HL-60 (cell line): ENCODE results near the gene SNX25.

ENCODE experiments used
- GABPA ChIP-seq: IDR thresholded peaks from 2 replicates; pipeline ENCODE4 v1.6.1; 2012; ENCODE audit warnings: low read depth
- POLR2AphosphoS5 ChIP-seq: IDR thresholded peaks from 2 replicates; pipeline ENCODE4 v1.6.1; 2012; ENCODE audit warnings: low read depth
- SPI1 ChIP-seq: IDR thresholded peaks from 2 replicates; pipeline ENCODE4 v1.6.1; 2012; ENCODE audit warnings: low read depth, mild to moderate bottlenecking, borderline replicate concordance
- TF ChIP-seq, protein P1 (sequence below): IDR thresholded peaks from 2 replicates; pipeline ENCODE4 v1.6.1; 2012; ENCODE audit warnings: low read depth; ENCODE audit not compliant: insufficient replicate concordance
- TF ChIP-seq, protein P2 (sequence below): IDR thresholded peaks from one replicate; pipeline ENCODE4 v1.5.1; 2011; ENCODE audit warnings: low read length, control low read depth, inconsistent platforms; ENCODE audit not compliant: insufficient read depth

DNA sequence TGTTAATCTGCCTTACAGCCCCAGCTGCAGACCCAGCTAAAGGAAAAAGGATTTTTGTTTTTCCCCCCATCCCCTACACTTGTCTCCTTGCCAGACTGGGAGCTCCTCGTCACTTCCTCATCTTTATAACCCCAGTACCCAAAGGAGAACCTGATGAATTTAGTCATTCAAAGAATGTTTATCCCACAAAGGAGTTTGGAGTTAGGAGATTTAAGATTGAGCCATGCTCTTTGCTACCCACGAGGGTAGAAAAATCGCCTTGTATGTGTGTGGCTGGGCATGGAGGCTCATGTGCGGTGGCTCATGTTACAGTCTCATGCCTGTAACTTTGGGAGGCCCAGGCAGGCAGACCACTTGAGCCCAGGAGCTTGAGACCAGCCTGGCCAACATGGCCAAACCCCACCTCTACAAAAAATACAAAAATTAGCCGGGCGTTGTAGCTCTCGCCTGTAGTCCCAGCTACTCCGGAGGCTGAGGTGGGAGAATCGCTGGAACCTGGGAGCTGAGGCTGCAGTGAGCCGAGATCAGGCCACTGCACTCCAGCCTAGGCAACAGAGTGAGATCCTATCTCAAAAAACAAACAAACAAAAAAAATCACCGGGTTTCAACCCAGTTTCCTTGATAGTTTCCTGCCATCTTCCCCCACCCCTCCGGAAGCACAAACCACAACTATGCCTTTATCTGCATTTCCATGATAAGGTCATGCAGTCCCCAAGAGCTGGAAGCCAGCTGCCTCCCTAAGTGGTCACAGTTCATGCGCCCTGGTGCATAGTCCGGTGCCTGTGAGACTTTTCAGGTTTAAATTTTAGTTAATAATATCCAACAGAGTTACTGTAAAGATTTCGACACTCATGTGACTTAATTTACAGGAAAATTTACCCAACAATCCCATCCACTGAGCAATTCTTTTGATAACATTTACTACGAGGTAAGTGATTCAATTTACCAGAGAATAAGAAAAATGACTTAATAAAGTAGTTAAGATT lies 7.1 kb upstream of the SNX25 start:
- TF ChIP-seq, protein P1, sequence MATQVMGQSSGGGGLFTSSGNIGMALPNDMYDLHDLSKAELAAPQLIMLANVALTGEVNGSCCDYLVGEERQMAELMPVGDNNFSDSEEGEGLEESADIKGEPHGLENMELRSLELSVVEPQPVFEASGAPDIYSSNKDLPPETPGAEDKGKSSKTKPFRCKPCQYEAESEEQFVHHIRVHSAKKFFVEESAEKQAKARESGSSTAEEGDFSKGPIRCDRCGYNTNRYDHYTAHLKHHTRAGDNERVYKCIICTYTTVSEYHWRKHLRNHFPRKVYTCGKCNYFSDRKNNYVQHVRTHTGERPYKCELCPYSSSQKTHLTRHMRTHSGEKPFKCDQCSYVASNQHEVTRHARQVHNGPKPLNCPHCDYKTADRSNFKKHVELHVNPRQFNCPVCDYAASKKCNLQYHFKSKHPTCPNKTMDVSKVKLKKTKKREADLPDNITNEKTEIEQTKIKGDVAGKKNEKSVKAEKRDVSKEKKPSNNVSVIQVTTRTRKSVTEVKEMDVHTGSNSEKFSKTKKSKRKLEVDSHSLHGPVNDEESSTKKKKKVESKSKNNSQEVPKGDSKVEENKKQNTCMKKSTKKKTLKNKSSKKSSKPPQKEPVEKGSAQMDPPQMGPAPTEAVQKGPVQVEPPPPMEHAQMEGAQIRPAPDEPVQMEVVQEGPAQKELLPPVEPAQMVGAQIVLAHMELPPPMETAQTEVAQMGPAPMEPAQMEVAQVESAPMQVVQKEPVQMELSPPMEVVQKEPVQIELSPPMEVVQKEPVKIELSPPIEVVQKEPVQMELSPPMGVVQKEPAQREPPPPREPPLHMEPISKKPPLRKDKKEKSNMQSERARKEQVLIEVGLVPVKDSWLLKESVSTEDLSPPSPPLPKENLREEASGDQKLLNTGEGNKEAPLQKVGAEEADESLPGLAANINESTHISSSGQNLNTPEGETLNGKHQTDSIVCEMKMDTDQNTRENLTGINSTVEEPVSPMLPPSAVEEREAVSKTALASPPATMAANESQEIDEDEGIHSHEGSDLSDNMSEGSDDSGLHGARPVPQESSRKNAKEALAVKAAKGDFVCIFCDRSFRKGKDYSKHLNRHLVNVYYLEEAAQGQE = no peak
- TF ChIP-seq POLR2AphosphoS5 (no peak), GABPA (no peak), SPI1 (peak; percentile 63)
- TF ChIP-seq, protein P2, sequence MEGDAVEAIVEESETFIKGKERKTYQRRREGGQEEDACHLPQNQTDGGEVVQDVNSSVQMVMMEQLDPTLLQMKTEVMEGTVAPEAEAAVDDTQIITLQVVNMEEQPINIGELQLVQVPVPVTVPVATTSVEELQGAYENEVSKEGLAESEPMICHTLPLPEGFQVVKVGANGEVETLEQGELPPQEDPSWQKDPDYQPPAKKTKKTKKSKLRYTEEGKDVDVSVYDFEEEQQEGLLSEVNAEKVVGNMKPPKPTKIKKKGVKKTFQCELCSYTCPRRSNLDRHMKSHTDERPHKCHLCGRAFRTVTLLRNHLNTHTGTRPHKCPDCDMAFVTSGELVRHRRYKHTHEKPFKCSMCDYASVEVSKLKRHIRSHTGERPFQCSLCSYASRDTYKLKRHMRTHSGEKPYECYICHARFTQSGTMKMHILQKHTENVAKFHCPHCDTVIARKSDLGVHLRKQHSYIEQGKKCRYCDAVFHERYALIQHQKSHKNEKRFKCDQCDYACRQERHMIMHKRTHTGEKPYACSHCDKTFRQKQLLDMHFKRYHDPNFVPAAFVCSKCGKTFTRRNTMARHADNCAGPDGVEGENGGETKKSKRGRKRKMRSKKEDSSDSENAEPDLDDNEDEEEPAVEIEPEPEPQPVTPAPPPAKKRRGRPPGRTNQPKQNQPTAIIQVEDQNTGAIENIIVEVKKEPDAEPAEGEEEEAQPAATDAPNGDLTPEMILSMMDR = no peak
